K562 (cell line): ENCODE measurements around the gene POLR2C. TPM values are rescaled to one million over a fixed set of nuclear protein-coding genes. Genes with fewer than 3 reads are reported as not detected.

Experiments
- ASH1L ChIP-seq: fragments of 450-650 bp; IDR thresholded peaks from 2 replicates; pipeline ENCODE4 v1.6.1; 2018; ENCODE audit warnings: borderline replicate concordance, mild to moderate bottlenecking, low read depth; ENCODE audit not compliant: partially characterized antibody
- CBX3 ChIP-seq, 2 experiments: IDR thresholded peaks; 1 replicate in 1 of 2; 2 replicates in 1 of 2; pipeline ENCODE4 v1.6.1; 2012; ENCODE audit warnings: inconsistent platforms in 2 of 2, low read length in 2 of 2, borderline replicate concordance in 1 of 2, control low read depth in 1 of 2
- ERF ChIP-seq: fragments of 450-650 bp; formaldehyde crosslinking; IDR thresholded peaks from 2 replicates; pipeline ENCODE4 v1.4.0; 2020; ENCODE audit warnings: mild to moderate bottlenecking, mixed read lengths
- GABPB2 ChIP-seq: fragments of 250-450 bp; sonication (Bioruptor Pico); conservative IDR thresholded peaks from 2 replicates; pipeline ENCODE4 v1.5.1; 2021; ENCODE audit warnings: mild to moderate bottlenecking
- HDAC1 ChIP-seq, 2 experiments: fragments of 450-650 bp; IDR thresholded peaks; 2 replicates each; pipeline ENCODE4 v1.6.1; 2016 to 2017; ENCODE audit warnings: inconsistent platforms in 1 of 2, mild to moderate bottlenecking in 1 of 2, moderate library complexity in 1 of 2
- NCOA6 ChIP-seq: fragments of 450-650 bp; IDR thresholded peaks from 2 replicates; pipeline ENCODE4 v1.6.1; 2017; ENCODE audit warnings: mild to moderate bottlenecking
- SETDB1 ChIP-seq: IDR thresholded peaks from one replicate; pipeline ENCODE4 v1.6.1; 2012; ENCODE audit warnings: low read length, control low read depth, inconsistent platforms
- SIX5 ChIP-seq, 2 experiments: IDR thresholded peaks; 2 replicates each; pipeline ENCODE4 v1.6.1; 2011; ENCODE audit warnings: low read length in 2 of 2, borderline replicate concordance in 1 of 2, low read depth in 1 of 2, mild to moderate bottlenecking in 1 of 2, moderate library complexity in 1 of 2; ENCODE audit not compliant: insufficient read depth in 1 of 2
- SRSF7 ChIP-seq: fragments of 200-400 bp; formaldehyde crosslinking; optimal IDR thresholded peaks from 2 replicates; pipeline ENCODE3; 2017; ENCODE audit warnings: mild to moderate bottlenecking, low read depth, low read length
- ZNF586 ChIP-seq: fragments of 450-650 bp; formaldehyde crosslinking; conservative IDR thresholded peaks from 2 replicates; pipeline ENCODE4 v1.4.0; 2020; ENCODE audit warnings: mild to moderate bottlenecking, moderate library complexity
- ZNF695 ChIP-seq: fragments of 450-650 bp; formaldehyde crosslinking; IDR thresholded peaks from 2 replicates; pipeline ENCODE4 v1.4.0; 2020; ENCODE audit warnings: mild to moderate bottlenecking, moderate library complexity
- polyA plus RNA-seq, 8 experiments: library from polyadenylated mRNA; depleted of rRNA in 4 of 8; stranded (reverse) in 5 of 8; unstranded in 3 of 8; fragments of >200 nt; fragmentation: Nextera tagmentation in 2 of 8; fragmentation: Illumina TruSeq in 1 of 8; extraction: Ambion mirVana in 2 of 8; extraction: Trizol in 1 of 8; gene quantifications; 2 replicates each; pipeline versions ENCODE4 v1.2.1 to v1.2.3, GENCODE V29; 2011 to 2014; ENCODE audit warnings: inconsistent platforms in 1 of 8, missing spikeins in 1 of 8
- total RNA-seq, 7 experiments: library from RNA; depleted of rRNA in 6 of 7; stranded (reverse); fragments of >200 nt in 6 of 7; fragmentation: Illumina TruSeq in 2 of 7; extraction: Trizol in 2 of 7; gene quantifications; 2 replicates each; pipeline versions ENCODE4 v1.2.1 to v1.2.3, GENCODE V29; 2011 to 2021; ENCODE audit warnings: low replicate concordance in 1 of 7
- TF ChIP-seq, protein P1 (sequence below): fragments of 250-450 bp; sonication (Bioruptor Pico); IDR thresholded peaks from 2 replicates; pipeline ENCODE4 v1.4.0; 2020
- TF ChIP-seq, protein P2 (sequence below): sonication (generic); formaldehyde crosslinking; IDR thresholded peaks from 2 replicates; pipeline ENCODE4 v1.9.0; 2022; ENCODE audit warnings: mild to moderate bottlenecking, missing genetic modification reagents
- TF ChIP-seq, protein P3 (sequence below), 3 experiments: IDR thresholded peaks in 2 of 3; conservative IDR thresholded peaks in 1 of 3; 2 replicates each; pipeline ENCODE4 v1.5.1; 2011 to 2012; ENCODE audit warnings: low read length in 3 of 3, mild to moderate bottlenecking in 3 of 3, control low read depth in 2 of 3, improper control_type of control experiment in 1 of 3, inconsistent platforms in 1 of 3, low read depth in 1 of 3, mixed read lengths in 1 of 3, moderate library complexity in 1 of 3; ENCODE audit not compliant: insufficient read depth in 2 of 3
- TF ChIP-seq, protein P4 (sequence below): IDR thresholded peaks from 3 replicates; pipeline ENCODE4 v1.6.1; 2011; ENCODE audit warnings: borderline replicate concordance, mild to moderate bottlenecking, moderate library complexity; ENCODE audit not compliant: insufficient read length; ENCODE audit errors: extremely low read depth

POLR2C gene
- total and polyA plus RNA-seq, 9 of the 15 experiments (the other 6 are each of a cell fraction or from before 2014, with no cell fraction given), result 70.3 to 163 (median 92.3) TPM

DNA sequence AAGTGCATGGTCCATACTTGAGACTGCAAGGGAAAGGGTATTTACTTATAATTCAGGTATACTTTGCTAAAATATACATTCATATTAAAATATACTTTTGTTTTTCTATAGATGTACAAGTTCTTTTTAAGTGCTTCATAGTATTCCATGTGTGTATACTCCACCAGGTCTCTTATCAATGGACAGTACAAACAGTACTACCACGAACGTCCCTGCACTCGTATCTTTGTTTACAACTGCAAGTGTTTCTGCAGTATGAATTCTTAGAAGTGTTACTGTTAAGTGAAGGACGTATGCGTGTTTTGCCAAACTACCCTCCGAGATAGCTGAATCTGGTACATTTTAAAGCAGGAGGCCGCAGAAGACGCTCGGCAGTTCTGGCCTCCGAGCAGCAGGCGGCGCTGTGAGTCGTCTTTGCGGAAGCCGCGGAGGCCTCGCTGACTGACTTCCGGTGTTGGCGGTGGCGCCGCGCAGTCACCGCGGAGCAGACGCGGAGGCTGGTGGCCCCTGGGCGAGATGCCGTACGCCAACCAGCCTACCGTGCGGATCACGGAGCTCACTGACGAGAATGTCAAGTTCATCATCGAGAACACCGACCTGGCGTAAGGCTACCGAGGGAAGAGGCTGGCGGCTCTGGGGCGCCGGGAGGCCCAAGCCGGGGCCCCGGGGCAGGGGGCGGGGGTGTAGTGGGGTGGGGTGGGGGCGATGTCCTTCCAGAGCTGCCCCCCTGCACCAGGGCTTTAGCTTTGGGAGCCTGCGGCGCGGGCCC, at the start of gene POLR2C (continued):
- peak in 1 of 2 experiments; percentile 23; a peak in 1 of 4 replicates for TF ChIP-seq SIX5 (IDR thresholded peaks at IDR 0.05; ENCODE audit: borderline replicate concordance in 1 of 2, insufficient read depth in 1 of 2, low read depth in 1 of 2, low read length in 2 of 2)
- TF ChIP-seq, protein P1, sequence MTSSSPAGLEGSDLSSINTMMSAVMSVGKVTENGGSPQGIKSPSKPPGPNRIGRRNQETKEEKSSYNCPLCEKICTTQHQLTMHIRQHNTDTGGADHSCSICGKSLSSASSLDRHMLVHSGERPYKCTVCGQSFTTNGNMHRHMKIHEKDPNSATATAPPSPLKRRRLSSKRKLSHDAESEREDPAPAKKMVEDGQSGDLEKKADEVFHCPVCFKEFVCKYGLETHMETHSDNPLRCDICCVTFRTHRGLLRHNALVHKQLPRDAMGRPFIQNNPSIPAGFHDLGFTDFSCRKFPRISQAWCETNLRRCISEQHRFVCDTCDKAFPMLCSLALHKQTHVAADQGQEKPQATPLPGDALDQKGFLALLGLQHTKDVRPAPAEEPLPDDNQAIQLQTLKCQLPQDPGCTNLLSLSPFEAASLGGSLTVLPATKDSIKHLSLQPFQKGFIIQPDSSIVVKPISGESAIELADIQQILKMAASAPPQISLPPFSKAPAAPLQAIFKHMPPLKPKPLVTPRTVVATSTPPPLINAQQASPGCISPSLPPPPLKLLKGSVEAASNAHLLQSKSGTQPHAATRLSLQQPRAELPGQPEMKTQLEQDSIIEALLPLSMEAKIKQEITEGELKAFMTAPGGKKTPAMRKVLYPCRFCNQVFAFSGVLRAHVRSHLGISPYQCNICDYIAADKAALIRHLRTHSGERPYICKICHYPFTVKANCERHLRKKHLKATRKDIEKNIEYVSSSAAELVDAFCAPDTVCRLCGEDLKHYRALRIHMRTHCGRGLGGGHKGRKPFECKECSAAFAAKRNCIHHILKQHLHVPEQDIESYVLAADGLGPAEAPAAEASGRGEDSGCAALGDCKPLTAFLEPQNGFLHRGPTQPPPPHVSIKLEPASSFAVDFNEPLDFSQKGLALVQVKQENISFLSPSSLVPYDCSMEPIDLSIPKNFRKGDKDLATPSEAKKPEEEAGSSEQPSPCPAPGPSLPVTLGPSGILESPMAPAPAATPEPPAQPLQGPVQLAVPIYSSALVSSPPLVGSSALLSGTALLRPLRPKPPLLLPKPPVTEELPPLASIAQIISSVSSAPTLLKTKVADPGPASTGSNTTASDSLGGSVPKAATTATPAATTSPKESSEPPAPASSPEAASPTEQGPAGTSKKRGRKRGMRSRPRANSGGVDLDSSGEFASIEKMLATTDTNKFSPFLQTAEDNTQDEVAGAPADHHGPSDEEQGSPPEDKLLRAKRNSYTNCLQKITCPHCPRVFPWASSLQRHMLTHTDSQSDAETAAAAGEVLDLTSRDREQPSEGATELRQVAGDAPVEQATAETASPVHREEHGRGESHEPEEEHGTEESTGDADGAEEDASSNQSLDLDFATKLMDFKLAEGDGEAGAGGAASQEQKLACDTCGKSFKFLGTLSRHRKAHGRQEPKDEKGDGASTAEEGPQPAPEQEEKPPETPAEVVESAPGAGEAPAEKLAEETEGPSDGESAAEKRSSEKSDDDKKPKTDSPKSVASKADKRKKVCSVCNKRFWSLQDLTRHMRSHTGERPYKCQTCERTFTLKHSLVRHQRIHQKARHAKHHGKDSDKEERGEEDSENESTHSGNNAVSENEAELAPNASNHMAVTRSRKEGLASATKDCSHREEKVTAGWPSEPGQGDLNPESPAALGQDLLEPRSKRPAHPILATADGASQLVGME (CRISPR knock-in tag), result no peak
- peak in 1 of 2 experiments; percentile 70; a peak in 2 of 4 replicates for TF ChIP-seq HDAC1 (IDR thresholded peaks at IDR 0.05)
- TF ChIP-seq SRSF7, result no peak
- TF ChIP-seq, protein P2, sequence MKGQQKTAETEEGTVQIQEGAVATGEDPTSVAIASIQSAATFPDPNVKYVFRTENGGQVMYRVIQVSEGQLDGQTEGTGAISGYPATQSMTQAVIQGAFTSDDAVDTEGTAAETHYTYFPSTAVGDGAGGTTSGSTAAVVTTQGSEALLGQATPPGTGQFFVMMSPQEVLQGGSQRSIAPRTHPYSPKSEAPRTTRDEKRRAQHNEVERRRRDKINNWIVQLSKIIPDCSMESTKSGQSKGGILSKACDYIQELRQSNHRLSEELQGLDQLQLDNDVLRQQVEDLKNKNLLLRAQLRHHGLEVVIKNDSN (CRISPR knock-in tag), result no peak
- TF ChIP-seq CBX3 (IDR thresholded peaks at IDR 0.05; ENCODE audit: borderline replicate concordance in 1 of 2, low read length in 2 of 2), result peak in 1 of 2 experiments; percentile 34; a peak in 1 of 3 replicates
- TF ChIP-seq, protein P3, sequence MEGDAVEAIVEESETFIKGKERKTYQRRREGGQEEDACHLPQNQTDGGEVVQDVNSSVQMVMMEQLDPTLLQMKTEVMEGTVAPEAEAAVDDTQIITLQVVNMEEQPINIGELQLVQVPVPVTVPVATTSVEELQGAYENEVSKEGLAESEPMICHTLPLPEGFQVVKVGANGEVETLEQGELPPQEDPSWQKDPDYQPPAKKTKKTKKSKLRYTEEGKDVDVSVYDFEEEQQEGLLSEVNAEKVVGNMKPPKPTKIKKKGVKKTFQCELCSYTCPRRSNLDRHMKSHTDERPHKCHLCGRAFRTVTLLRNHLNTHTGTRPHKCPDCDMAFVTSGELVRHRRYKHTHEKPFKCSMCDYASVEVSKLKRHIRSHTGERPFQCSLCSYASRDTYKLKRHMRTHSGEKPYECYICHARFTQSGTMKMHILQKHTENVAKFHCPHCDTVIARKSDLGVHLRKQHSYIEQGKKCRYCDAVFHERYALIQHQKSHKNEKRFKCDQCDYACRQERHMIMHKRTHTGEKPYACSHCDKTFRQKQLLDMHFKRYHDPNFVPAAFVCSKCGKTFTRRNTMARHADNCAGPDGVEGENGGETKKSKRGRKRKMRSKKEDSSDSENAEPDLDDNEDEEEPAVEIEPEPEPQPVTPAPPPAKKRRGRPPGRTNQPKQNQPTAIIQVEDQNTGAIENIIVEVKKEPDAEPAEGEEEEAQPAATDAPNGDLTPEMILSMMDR (IDR thresholded peaks at IDR 0.05 in 2 of 3, conservative IDR thresholded peaks at IDR 0.05 in 1 of 3; ENCODE audit: insufficient read depth in 2 of 3, low read depth in 1 of 3, low read length in 3 of 3), result peak; percentile 93 to 97 (median 94)
- TF ChIP-seq NCOA6, result no peak
- TF ChIP-seq GABPB2 (CRISPR knock-in tag), result no peak
- no peak for TF ChIP-seq ZNF586 (CRISPR knock-in tag)
- no peak for TF ChIP-seq ZNF695
- TF ChIP-seq, protein P4, sequence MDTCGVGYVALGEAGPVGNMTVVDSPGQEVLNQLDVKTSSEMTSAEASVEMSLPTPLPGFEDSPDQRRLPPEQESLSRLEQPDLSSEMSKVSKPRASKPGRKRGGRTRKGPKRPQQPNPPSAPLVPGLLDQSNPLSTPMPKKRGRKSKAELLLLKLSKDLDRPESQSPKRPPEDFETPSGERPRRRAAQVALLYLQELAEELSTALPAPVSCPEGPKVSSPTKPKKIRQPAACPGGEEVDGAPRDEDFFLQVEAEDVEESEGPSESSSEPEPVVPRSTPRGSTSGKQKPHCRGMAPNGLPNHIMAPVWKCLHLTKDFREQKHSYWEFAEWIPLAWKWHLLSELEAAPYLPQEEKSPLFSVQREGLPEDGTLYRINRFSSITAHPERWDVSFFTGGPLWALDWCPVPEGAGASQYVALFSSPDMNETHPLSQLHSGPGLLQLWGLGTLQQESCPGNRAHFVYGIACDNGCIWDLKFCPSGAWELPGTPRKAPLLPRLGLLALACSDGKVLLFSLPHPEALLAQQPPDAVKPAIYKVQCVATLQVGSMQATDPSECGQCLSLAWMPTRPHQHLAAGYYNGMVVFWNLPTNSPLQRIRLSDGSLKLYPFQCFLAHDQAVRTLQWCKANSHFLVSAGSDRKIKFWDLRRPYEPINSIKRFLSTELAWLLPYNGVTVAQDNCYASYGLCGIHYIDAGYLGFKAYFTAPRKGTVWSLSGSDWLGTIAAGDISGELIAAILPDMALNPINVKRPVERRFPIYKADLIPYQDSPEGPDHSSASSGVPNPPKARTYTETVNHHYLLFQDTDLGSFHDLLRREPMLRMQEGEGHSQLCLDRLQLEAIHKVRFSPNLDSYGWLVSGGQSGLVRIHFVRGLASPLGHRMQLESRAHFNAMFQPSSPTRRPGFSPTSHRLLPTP, result no peak
- no peak for TF ChIP-seq ASH1L
- no peak for TF ChIP-seq SETDB1
- TF ChIP-seq ERF, result 0 out of 2 replicates have a peak, but pooled peaks have one; percentile 53
